DMS114 treated with DMSO at 0.1 percent for 48 hours (cell line): Measurements from ENCODE around the gene LRPAP1.
"Not testable (repeated sequence)": the region's sequence is repeated elsewhere in the genome, so short reads cannot be mapped to it uniquely, and the experiment has no call there.

Experiments used
- DNase-seq: peaks from one replicate; lab custom pipeline; 2025; ENCODE audit not compliant: unreplicated experiment; lab: John Stamatoyannopoulos, UW

Gene LRPAP1

DNA sequence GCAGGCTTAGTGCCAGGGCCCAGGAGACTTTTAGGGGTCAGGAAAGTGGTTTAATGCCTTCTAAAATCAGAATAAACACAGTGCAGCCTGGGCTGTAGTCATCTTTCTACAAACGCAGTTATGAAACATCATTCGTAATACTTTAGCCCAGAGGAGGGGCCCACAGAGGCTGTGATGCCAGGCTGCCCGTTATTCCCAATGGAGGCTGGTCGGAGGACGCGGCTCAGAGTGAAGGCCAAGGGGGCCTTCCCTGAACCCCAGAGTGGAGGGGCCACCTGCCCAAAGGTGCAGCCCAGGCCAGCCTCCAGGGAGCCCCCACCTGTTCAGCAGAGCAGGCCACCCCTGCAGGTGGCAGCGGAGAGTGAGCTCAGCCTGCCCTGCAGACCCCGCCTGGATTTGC lies 29.9 kb upstream of the LRPAP1 start:
- DNase-seq = not testable (repeated sequence)

DNA sequence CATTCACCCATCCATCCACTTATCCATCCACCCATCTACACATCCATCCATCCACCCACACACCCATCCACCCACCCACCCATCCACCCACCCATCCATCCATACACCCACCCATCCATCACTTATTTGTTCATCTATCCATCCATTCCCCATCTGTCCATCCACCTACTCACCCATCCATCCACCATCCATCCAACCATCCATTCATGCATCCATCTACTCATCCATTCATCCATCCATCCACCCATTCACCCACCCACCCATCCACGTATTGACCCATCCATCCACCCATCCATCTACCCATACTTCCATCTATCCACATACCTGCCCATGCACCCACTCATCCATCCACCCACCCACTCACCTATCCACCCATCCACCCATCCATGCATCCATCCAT lies 28.2 kb upstream of the LRPAP1 start:
- DNase-seq = not testable (repeated sequence)

DNA sequence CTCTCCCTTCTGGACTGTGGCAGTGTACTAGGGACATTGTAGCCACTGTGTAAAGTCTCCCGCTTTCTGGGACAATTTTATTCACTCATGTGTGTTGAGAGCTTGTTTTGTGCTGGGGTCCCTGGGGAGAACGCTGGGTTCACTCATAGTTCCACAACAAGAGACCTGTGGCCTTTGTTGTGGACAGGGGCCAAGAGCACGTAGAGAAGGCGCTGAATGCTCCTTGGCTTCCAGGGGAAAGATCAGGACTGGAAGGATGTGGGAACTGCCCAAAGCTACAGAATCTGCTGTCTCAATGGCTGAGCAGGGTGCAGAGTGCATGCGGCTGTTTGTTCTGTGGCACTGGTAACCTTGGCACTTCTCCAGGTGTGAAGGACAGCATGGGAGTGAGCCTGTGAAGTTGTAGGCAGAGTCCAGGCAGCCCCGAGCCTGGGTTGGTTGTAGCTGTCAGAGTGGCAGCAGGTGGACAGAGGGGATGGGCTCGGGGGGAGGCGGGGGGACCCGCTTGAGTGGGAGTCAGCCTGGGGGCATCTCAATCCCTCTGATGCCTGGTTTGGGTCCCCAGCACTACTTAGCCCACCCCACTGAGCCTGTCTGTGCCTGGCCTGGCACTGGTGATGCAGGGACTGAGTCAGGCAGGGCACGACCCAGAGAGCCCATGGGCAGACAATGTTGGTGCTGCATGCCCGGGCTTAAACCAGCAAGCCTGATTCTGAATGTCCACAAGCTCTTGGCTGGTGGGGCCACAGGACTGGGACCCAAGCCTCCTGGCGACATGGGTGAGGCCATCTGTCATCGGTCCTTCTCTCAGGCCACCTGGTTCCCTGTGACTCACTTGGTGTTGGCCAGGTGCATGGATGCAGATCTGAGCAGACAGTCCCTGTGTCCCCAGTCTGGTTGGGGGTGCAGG lies 27.4 kb upstream of the LRPAP1 start:
- not testable (repeated sequence) for DNase-seq

DNA sequence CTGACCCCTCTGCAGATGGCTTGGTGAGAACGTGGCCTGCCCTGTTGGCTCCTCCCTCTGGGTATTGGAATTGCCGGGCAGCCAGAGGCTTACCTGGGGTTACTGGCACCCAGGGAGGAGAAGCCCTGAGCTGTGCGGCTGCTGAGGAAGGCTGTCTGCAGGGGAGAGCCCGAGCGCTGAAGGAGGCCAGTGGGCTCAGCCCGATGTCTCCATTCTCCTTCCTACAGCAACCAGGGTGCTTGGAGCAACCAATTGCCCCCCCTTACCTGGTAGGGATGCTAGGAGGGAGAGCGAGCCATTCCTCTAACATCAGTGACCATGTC lies 26.3 kb upstream of the LRPAP1 start:
- DNase-seq = not testable (repeated sequence)

DNA sequence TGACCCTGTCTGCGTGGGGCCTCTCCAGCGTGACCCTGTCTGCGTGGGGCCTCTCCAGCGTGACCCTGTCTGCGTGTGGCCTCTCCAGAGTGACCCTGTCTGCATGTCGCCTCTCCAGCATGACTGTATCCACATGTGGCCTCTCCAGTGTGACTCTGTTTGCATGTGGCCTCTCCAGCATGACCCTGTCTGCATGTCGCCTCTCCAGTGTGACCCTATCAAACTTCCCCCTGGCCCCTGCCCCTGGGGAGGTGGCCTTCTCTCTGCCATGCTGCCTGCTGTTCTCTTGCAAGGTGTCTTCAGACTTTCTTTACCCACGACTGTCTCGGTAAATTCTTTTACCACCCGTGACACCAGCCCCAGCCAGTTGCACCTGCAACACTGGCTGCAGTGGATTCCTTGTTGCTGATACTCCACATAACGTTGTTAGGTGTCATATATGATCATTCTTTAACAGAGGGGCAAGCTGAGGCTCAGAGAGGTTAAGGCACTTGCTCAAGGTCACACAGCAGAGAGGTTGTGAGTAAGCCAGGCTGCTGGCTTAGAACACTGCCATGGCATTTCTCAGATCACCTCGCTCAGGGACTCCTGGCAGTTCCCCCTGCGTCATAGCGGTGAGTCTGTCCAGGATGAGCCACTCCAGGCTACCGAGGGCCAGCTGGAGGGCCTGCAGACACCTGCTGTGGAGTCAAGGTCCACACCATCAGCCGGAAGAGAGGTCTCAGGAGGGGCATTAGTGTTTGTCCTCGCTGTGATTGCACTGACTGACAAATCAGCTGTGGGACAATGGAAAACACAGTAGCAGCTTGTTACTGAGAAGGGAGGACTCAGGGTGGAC lies 25.7 kb upstream of the LRPAP1 start:
- not testable (repeated sequence) for DNase-seq

DNA sequence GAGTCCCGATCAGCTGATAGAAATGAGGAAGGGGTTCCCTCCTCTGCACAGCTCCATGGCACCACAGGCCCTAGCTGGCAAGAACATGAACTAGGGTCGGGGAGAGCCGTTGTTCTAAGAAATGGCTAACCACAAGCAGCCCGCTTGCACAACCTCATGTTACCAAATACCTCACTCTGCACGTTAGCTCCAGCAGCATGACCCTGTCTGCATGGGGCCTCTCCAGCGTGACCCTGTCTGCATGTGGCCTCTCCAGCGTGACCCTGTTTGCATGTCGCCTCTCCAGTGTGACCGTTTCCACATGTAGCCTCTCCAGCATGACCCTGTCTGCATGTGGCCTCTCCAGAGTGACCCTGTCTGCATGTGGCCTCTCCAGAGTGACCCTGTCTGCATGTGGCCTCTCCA lies 24.9 kb upstream of the LRPAP1 start:
- not testable (repeated sequence) for DNase-seq

DNA sequence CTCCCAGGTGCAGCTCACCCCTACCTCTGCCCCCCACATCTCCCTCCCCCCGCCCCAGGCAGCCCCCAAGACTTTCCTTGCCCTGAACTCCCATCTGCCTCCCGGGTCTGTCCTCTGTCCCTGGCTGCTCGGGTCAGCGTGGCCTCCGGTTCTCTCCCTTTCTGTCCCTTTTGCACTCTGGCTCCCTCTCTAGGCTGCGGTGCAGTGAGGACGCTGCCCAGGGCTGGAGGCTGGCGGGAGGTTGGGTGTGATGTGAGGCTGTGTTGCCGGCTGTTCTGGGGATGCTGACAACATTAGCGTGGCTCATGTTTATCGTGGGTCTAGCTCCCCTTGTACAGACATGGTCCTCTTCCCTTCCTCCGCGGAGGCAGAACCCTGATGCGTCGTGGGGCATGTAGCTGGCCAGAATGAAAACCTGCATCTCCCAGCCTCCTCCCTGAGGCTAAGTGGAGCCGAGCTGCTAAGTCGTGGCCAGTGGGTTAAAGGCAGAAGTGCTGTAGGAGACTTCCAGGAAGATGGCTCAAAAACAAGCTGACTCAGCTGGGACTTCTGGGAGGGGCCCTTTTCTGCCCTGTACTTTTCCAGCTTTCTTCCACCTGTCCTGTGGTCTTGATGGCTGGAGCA lies 24.1 kb upstream of the LRPAP1 start:
- not testable (repeated sequence) for DNase-seq

DNA sequence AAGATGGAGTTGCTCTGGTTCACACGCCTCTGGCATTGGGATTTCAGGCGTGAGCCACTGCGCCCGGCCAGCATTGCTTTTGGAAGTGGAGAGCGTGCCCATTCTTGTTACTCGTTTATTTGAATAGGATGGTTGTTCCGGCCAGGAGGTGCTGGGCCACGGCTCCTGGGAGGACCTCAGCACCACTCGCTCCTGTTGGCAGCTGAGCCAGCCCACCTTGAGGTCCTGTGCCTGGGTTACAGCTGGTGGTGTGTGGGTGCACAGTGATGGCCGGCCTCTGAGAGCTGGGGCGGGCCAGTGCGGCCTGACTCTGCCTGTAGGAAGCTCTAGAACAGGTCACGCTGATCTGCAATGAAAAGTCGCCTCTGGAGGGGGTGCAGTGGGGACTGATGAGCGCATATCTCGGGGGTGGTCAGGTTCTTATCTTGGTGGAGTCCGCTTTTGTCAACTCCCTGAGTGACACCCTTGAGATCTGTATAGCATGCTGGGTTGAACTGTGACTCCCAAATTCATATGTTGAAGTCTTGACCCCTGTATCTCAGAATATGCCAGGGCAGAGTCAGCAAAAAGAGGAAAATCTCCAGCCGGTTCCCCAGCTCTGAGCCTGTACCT lies 23.3 kb upstream of the LRPAP1 start:
- not testable (repeated sequence) for DNase-seq

DNA sequence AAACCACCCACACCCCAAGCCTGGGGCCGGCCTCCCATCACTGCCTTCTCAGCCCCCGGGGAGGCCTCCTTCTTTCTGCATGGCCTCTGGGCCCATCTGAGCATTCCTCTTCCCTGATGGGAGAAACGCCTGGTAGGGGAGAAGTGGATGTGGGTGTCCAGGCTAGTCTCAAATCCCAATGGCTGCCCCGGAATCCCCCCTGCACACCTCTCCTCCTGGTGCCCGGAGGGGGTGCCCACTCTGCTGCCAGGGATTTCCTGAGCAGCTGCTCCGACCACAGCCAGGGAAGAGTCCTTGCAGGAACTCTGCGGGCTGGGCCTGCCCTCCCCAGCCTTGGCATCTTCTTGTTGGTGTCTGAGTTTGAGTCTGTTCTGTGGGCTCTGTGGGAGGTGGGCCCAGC lies 19.1 kb upstream of the LRPAP1 start:
- DNase-seq = not testable (repeated sequence)

DNA sequence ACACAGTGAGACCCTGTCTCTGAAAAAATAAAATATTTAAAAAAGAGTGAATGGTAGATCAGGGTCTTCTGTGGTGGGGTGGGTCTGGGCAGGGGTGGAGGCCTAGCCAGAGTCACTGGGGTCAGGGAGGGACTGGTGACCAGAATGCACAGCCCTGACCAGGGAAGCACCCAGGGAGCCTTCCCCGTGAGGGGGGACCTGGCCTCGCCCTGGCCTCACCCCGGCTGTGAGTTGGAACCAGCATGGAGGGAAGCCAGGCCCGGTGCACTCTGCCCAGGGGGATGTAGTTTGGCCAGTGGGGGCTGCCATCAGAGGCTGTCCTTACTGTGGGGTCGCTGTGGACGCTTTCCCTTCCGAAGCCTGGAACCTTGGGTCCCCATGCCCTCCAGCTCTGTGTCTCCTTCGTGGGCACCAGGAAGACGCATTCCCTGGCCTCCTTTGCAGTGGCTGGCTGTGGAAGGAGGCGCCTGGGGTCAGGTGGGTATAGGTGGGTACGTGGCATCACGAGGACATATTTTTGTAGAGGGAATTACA lies 18.6 kb upstream of the LRPAP1 start:
- not testable (repeated sequence) for DNase-seq

DNA sequence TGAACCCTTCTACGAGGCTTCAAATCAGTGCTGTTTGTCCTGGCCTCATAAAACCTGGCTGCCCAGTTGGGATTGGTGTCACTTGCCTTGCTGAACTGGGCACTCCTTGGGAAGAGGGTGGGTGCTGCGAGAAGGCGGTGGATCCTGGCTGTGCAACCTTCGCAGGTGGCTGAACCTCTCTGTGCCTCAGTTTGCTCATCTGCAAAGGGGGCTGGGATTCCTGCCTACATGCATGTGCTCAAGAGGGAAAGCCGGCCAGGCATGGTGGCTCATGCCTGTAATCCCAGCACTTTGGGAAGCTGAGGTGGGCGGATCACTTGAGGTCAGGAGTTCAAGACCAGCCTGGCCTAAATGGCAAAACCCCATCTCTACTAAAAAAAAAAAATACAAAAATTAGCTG lies 17.8 kb upstream of the LRPAP1 start:
- DNase-seq = not testable (repeated sequence)

DNA sequence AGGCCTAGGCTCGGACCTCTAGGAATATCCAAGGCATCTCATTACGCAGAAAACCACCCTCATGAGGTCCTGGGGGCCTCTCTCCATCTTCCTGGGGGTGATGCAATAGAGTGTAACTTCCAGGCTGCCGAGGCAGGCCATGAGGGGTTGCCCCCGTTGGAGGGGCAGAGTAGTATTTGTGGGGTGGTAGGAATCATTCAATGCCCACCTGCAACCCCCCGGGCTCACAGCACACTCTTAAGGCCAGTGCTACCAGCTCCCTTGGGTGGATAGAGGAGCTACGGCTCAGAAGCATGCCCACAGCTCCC lies 17.4 kb upstream of the LRPAP1 start:
- DNase-seq = not testable (repeated sequence)

DNA sequence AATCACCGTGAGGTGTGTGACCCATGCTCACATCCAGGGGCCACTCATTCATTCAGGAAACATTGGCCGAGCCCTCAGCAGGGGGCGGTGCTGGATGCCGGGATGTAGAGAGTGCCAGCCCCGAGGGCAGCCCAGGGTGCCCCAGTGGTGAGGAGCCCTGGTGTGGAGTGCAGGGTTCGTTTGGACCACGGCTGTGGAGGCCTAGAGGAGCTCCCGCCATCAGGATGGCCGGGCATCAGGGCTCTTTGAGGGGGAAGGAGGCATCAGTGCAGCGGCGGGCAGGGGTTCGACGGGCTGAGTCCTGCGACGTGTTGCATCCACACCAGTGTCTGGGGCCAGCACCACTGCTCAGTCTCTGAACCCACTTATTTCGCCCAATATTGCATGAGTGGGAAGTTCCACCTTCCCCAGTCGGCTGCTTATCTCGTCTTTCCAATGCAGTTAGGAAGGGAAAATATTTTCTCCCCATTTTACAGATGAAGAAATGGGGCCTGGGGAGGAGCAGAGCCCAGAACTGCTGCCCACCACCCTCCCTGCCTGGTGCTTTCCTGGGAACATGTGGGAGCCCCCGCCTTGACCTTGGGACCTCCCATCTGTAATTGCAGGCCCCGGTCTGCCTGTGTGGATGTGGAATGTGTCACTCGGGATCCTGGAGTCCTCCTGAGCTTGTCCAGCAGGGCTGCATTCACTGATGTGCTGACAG lies 16.9 kb upstream of the LRPAP1 start:
- DNase-seq = not testable (repeated sequence)

DNA sequence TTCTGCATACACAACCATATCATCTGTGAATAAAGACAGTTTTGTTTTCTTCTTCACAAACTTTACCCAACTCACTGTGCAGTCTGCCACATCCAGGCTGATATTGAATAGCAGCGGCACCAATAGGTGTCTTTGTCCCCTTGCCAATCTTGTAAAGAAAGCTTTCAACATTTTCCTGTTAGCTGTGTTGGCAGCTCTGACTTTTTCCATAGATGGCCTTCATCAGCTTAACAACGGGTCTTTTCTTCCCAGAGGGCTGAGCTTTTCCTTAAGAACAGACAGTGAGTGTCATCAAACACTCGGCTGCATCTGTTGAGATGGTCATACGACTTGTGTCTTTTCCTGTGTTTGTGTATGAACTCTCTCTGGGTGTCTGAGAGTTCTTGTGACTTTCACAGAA lies 14.5 kb upstream of the LRPAP1 start:
- DNase-seq = not testable (repeated sequence)

DNA sequence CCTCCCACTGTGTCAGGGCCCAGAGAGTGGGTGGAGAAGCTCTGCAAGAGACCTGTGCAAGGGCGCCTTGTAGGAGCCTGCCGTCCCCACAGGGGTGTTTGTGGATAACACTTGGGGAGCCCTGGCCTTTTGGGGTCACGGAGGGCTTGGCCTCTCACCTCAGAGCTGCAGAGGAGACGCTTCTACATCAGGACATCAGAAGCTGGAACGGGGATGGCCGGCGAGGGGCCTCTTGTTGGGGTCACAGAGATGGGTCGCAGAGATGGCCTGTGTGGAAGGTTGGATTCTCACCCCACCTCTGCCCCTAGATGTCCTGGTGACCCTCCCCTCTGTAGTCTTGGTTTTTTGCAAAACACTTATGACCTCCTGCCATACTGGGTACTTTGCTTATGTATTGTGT lies 13.1 kb upstream of the LRPAP1 start:
- DNase-seq = not testable (repeated sequence)

DNA sequence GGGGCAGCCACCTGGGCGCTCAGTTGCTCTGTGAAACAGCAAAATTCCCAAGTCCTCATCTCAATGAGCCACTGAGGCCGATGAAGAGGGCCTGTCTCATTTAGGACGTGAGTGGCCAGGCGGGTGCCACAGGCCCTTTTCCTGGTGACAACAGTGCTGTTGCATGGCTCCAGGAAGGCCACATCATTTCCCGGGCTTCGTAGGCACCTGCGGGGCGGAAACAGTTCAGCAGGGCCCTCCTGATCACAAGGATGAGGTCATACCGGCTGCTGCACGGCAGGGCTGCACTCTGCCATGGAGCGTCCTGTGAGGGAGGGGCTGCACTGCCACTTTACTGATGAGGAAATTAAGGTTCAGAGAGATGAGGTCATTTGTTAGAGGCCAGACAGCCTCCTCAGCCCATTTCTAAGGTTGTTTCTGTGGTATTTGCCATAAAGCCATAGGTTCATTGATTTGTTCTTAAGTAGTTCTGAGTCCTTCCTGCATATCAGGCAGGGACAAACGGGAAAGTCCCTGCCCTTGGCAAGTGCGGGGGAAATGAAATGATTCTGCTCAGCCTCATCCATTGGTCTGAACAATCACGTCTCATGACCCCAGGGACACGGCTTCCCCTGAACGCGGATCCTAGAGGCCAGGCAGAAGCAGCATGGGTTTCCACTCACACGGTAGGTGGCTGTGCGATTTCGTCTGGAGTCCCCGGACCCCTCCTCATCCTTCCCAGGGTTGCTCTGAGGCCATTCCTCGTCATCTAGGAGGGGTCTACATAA lies 12.2 kb upstream of the LRPAP1 start:
- not testable (repeated sequence) for DNase-seq

DNA sequence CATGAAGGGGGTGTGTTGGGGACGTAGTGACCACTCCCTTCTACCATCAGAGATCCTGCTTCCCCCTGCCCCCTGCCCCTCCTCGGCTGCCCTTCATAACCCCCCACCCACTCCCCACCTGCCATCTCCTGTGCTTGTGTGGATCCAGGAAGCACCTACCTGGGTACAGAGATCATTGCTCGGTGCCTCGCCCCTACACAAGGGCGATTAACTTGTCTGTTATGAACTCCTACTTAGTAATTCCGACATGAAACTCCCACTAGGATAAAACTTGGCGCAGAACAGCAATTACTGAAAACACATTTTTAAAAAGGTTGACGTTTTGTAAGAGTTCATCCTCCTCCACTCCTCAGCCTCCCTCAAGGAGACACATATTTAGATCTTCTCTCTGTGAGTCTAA lies 11.2 kb upstream of the LRPAP1 start:
- not testable (repeated sequence) for DNase-seq

DNA sequence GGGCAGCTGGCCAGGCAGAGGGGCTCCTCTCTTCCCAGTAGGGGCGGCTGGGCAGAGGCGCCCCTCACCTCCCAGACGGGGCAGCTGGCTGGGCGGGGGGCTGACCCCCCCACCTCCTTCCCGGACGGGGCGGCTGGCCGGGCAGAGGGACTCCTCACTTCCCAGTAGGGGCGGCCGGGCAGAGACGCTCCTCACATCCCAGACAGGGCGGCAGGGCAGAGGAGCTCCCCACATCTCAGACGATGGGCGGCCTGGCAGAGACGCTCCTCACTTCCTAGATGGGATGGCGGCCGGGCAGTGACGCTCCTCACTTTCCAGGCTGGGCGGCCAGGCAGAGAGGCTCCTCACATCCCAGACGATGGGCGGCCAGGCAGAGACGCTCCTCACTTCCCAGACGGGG lies 6.7 kb upstream of the LRPAP1 start:
- DNase-seq = not testable (repeated sequence)

DNA sequence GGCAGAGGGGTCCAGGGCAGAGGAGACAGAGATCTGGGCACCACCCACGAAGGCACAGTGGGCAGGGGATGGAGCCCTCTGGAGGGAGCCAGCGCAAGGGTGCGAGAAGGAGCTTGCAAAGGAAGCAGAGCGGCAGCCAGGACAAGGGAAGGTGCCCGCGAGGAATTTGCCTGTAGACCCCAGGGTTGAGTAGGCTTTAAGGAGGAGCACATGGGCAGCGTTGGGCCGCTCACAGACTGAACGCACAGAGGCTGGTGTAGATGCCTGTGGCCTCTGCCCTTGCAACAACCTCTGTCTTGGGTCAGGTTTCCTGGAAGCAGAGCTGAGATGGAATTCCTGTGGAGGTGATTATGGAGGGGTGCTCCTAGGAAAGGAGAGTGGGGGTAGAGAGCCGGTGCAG lies 3.6 kb upstream of the LRPAP1 start:
- not testable (repeated sequence) for DNase-seq

DNA sequence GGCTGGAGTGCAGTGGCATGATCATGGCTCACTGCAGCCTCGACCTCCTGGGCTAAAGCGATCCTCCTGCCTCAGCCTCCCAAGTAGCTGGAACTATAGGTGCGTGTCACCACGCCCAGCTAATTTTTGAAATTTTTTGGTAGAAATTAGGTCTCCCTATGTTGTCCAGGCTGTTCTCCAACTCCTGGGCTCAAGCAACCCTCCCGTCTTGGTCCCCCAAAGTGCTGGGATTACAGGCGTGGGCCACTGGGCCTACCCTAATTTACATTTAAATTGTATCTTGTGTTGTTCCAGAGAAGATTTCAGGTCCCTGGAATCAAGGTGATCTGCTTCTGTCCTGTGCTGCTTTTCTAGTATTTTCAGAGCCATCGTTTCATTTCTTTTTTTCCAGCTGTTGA lies 1.2 kb upstream of the LRPAP1 start:
- DNase-seq = no peak
